Hypothalamus (tissue), 51 donors: Measurements from ENCODE around the gene AP2B1.
"Not testable (repeated sequence)": the region's sequence is repeated elsewhere in the genome, so short reads cannot be mapped to it uniquely, and the experiment has no call there.

Experiments used
- DNase-seq, 51 donors: peaks; one replicate each; lab custom pipeline; 2025; lab: John Stamatoyannopoulos, UW

Gene AP2B1

GRCh38 chr17:35569405-35569804 lies 17.7 kb upstream of the AP2B1 start:
- no peak for DNase-seq

- DNase-seq, result no peak
Measured at GRCh38 chr17:35575759-35576158, 11.4 kb upstream of the AP2B1 start.

GRCh38 chr17:35577830-35578196 lies 9.3 kb upstream of the AP2B1 start:
- peak in 1 of 51 donors; percentile 4 for DNase-seq

- peak; percentile 27 to 97 (median 88) for DNase-seq
Measured at GRCh38 chr17:35578197-35578928, 8.8 kb upstream of the AP2B1 start, which contains the start of gene PEX12. PEX12 (minus strand) TSS chr17:35578571; CDS start chr17:35578021, 550 bp downstream.

- DNase-seq, result no peak
Measured at GRCh38 chr17:35578929-35579432, 8.1 kb upstream of the AP2B1 start.

GRCh38 chr17:35584061-35584460 lies 3.1 kb upstream of the AP2B1 start:
- DNase-seq, result no peak

- peak in 1 of 51 donors; percentile 33 for DNase-seq
Measured at GRCh38 chr17:35586569-35587073, 501 bp upstream of the AP2B1 start.

- no peak for DNase-seq
Measured at GRCh38 chr17:35588196-35588920, 1.2 kb downstream of the AP2B1 start.

- DNase-seq, result no peak
Measured at GRCh38 chr17:35596072-35596471, 8.9 kb downstream of the AP2B1 start.

- no peak for DNase-seq
Measured at GRCh38 chr17:35596530-35597233, 9.6 kb downstream of the AP2B1 start.

- DNase-seq, result no peak
Measured at GRCh38 chr17:35597604-35598003, 10.5 kb downstream of the AP2B1 start.

GRCh38 chr17:35603674-35604073 lies 16.6 kb downstream of the AP2B1 start:
- peak in 1 of 51 donors; percentile 6 for DNase-seq

- DNase-seq, result no peak
Measured at GRCh38 chr17:35605678-35606077, 18.6 kb downstream of the AP2B1 start.

- no peak for DNase-seq
Measured at GRCh38 chr17:35607239-35607847, 20.2 kb downstream of the AP2B1 start.

- no peak for DNase-seq
Measured at GRCh38 chr17:35609831-35610230, 22.7 kb downstream of the AP2B1 start.

- DNase-seq, result not testable (repeated sequence)
Measured at GRCh38 chr17:35610746-35611145, 23.6 kb downstream of the AP2B1 start.

- peak in 17 of 51 donors; percentile 1 to 57 (median 16) for DNase-seq
Measured at GRCh38 chr17:35612924-35613521, 25.9 kb downstream of the AP2B1 start.

- DNase-seq, result no peak
Measured at GRCh38 chr17:35614810-35615209, 27.7 kb downstream of the AP2B1 start.

GRCh38 chr17:35616536-35616935 lies 29.4 kb downstream of the AP2B1 start:
- no peak for DNase-seq

- DNase-seq, result no peak
Measured at GRCh38 chr17:35617505-35617904, 30.4 kb downstream of the AP2B1 start.
